ENCODE measurements around the gene ARMCX5.

ARMCX5 gene

GRCh38 chrX:102651242-102652011 is 52.1 kb downstream of the ARMCX5 start, which contains the start of gene GPRASP1:
Gene GPRASP1 (plus strand): TSS chrX:102651483. CDS start chrX:102653914, 2,431 bp downstream.
- no peak for DNase-seq (ENCODE audit: low spot score in 2 of 2)
- H3K4me3 ChIP-seq = no peak within 1 kb of the TSS
- H3K36me3 ChIP-seq (replicated peaks) = no peaks in the 10 kb centered on the region
- no peaks in the 10 kb centered on the region for H3K9me3 ChIP-seq
- in situ Hi-C loops (cut with MboI; ENCODE audit: low sequenced_read_pairs) = no loop called here
- no peaks in the 10 kb centered on the region for H3K27me3 ChIP-seq (ENCODE audit: low read depth)
- no peaks in the 10 kb centered on the region for H3K4me1 ChIP-seq

GRCh38 chrX:102652031-102652688 is 52.8 kb downstream of the ARMCX5 start:
- H3K9me3 ChIP-seq = no peaks in the 10 kb centered on the region
- no peak for DNase-seq (ENCODE audit: low spot score in 2 of 2)
- no peaks in the 10 kb centered on the region for H3K4me1 ChIP-seq
- no peak overlapping the region for H3K4me3 ChIP-seq
- no peaks in the 10 kb centered on the region for H3K27me3 ChIP-seq (ENCODE audit: low read depth)
- no peaks in the 10 kb centered on the region for H3K36me3 ChIP-seq (replicated peaks)
- in situ Hi-C loops (cut with MboI; ENCODE audit: low sequenced_read_pairs) = no loop called here

Measured in HAP-1 (cell line).